Left lobe of liver (tissue), 2 donors: ENCODE results near the gene SBNO1. TPM values are rescaled to one million over a fixed set of nuclear protein-coding genes. Genes with fewer than 3 reads are reported as not detected.

Experiments used
- ATAC-seq: fragments of 200-7000 bp; cut with Tn5 transposase; one replicate; pipeline ENCODE4 v1.9.1; 2020; ENCODE audit warnings: mild to moderate bottlenecking, moderate library complexity
- DNase-seq: peaks from one replicate; pipeline ENCODE4 v3.0.0-alpha.2; 2020; ENCODE audit warnings: low spot score
- total RNA-seq: library from RNA; stranded (reverse); gene quantifications from one replicate; pipeline ENCODE4 v1.2.1, GENCODE V29; 2021
- donor health status: DM: no; HTN: no; CAD: no; lungs with moderate emphysema.
- donor health status: DM: no; HTN: yes; CAD: no.

The SBNO1 gene
- total RNA-seq, 1 donor from 2014 or later = 13.8 TPM

- peak; percentile 13 for ATAC-seq
Observed at GRCh38 chr12:123278101-123278627, 86.5 kb downstream of the SBNO1 start.

DNA sequence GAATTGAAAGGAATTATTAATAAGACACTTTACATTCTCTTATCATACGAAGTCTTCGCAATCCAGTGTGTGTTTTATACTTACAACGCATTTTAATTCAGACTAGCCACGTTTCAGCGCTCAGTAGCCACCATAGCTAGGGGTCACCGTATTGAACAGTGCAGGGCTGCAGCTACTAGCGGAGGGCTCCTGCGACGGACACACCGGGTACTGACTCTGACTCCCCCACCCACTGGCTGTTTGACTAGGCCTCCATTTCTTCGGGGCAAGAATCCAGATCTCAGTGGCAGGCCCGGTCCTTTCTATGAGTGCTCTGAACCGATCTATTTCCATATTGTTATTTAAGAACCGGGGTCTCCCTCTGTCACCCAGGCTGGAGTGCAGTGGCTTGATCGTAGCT is 91.5 kb downstream of the SBNO1 start:
- ATAC-seq = no peak
- no peak for DNase-seq

More at GRCh38 chr12:123278101-123278627, 86.5 kb downstream of the SBNO1 start:
- DNase-seq = no peak

DNA sequence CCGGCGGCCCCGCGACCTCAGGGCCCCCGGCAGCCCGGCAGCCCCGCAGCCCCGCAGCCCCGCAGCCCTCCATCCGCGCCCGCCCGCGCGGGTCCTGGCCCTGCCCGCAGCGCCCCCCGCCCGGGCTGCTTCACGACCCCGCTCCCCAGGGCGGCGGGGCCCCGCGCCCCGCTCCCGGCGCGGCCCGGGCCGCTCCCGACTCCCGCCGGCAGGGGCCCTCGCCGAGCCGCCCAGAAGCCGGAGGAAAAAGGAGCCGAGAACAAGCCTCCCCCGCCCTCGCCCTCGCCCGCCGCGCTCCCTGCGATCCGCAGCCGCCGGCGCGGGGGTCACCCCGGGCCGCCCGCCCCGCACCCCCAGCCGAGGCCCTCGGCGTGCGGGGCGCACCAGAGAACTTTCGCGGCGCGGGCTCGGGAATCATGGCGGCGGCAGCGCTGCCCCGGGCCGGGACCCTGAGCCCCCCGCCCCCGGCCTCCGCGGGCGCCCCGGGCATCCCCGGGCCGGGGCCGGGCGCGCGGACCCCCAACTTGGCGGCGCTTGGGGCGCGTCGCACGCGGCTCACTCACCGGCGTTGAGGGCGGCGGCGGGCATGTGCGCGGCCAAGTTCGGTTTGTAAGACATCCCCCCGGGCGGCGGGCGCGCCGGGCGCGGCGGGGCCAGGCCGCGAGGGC is 93.5 kb downstream of the SBNO1 start:
- peak; percentile 75 for DNase-seq
- peak; percentile 84 for ATAC-seq

- DNase-seq = no peak
- ATAC-seq = no peak
Observed at GRCh38 chr12:123270214-123271000, 94.2 kb downstream of the SBNO1 start.

DNA sequence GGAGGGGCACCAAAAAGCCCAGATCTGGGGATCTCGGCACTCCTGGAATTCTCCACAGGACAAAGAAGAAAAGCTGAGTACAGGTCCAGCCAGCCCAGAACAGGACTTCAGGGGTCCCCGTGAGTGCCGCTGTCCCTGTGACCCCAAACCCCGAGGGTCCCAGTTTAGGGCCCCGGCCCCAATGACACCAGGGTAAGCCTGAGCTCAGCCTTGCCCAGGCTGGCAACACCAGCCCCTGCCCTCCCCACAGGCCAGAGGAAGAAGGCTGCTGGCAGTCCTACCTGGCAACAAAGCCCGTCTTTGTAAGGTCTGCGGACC is 94.8 kb downstream of the SBNO1 start:
- DNase-seq = no peak
- ATAC-seq = peak; percentile 6

DNA sequence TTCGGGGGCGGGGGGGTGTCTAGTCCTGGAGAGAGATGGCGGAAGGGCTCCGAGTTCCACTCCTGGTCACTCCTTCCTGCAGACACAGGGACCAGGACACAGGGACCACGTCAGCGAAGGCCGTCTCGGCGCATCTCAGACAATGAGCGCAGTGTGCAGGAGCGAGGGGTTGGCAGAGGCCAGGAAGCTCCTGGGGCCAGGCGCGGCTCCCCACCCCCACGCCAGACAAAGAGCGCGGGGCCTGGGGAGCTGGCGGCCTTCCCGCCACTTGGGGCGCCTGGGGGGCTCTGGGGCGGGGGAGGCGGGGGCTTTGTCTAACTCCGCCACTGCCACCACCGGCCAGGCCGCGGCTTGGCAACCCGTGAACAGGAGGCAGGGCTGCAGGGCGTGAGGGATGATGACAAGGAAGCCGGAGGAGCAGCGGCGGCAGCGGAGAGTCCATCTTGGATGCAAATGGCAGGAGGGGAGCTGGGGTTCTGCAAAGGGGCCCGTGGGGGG is 95.2 kb downstream of the SBNO1 start:
- DNase-seq = no peak
- peak; percentile 13 for ATAC-seq

GRCh38 chr12:123268850-123269249 is 95.8 kb downstream of the SBNO1 start:
- DNase-seq = no peak

DNA sequence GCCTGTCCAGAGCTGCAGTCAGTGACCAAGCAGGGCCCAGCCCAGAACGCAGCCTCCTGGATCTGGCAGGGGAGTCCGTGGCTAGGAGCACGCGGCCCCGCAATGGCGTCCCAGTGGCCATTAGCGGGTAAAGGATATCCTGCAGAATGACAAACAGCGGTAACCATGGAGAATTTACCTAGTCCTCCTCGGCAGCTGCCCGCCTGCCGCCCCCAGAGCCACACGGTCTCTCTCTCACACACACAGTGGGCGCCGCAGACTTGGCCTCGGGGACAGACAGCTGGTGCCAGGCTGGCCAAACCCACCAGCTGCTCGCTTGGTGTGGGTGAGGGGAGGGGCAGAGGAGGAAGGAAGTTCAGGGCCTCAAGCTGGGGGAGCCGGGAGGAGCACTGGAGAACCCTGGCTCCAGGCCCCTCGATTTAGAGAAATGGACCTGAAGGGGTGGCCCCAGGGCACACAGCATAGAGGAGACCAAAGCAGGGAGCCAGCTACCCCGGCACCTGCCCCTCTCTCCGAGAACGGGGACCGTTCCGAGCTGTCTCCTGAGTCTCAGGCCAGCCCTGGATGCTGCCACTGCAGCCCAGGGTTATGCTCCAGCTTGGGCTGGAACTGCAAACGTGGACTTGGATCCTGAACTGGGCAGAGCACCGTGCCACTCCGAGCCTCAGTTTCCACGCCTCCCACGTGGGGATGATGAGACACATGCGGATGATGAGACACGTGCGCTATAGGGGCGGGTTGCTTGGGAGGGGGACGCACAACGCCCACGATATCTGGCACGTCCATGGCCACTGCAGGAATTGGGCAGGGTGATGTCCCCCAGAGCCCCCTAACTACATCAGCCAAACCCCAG is 96.4 kb downstream of the SBNO1 start:
- ATAC-seq = no peak
- DNase-seq = no peak

More at GRCh38 chr12:123268850-123269249, 95.8 kb downstream of the SBNO1 start:
- no peak for ATAC-seq

GRCh38 chr12:123267335-123267920 is 97.2 kb downstream of the SBNO1 start:
- DNase-seq (no peak), ATAC-seq (no peak)

GRCh38 chr12:123266679-123267277 is 97.9 kb downstream of the SBNO1 start:
- DNase-seq (no peak), ATAC-seq (no peak)

DNA sequence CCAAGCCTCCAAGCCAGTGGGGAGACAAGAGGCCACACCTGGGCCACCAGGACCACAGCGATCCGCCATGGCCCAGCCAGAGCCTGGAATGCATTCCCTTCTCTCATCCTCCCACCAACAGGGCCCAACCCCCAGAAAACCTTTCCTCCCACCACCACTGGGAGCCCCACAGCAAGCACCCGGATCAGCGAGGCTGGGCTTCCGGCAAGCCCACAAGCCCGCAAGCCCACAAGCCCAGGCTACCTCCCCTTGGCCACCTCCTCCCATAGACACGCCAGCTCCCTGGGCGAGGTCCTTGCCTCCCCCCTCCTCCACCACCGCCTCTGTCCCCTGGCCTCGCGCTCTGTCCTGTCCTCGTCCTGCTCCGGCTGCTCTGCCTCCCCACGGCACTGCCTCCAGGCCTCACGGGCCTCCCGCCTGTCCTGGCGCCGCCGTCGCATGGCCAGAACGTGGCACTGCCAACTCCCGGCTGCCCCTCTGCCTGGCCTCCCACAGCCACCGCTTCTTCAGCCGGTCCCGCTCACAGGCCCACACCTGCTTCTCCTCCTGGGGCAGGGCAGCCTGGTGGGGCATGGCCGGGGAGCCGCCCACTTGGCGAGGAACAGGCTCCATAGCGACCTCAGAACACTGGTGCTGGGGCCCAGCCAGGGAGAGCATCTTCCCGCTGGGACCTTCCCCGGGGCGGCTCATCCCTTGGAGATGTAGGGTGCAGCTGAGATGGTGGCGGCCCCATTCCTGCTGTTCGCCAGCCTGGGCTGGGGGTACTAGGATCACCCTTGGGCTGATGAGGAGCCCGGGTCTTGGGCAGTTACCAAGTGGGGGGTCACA is 98.6 kb downstream of the SBNO1 start:
- no peak for DNase-seq
- ATAC-seq = no peak

DNA sequence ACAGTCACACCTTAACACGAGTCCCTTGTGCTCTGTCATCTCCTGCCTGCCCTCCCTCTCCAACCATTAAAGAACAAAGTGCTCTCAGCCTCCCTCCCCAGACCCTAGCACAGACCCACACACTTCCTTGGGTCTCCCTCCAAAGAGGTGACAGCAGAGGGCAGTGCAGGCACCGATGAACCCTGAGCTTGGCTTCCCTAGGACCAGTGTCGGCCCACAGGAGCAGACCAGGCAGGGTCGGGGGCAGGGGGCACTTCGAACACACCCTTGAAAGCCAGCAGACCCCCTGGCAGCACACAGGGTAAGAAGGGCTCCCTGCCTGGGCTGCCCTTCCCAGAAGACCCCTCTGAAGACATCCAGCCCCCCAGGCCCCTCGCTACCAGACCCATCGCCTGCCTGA is 100.0 kb downstream of the SBNO1 start:
- DNase-seq = no peak
- ATAC-seq = peak; percentile 43

GRCh38 chr12:123263196-123263817 is 101.3 kb downstream of the SBNO1 start:
- no peak for DNase-seq
- no peak for ATAC-seq

DNA sequence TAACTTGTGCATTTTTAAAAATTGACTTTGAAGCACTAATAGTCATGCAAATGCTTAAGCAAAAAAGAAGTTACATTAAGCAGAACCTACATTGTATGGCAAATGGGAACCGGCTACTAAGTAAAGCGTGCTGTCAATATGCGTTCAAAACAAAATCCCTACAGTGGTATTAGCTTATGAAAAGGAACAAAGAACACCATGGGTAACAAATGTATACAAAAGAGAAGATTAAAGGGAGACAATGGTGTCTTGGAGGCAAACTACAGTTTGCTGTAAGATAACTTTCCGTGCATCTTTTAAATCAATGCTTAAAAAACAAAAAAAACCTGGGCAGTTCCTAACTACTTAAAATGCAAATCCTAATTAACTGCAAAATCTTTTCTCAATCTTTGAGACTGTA is 103.5 kb downstream of the SBNO1 start:
- DNase-seq (no peak), ATAC-seq (no peak)

DNA sequence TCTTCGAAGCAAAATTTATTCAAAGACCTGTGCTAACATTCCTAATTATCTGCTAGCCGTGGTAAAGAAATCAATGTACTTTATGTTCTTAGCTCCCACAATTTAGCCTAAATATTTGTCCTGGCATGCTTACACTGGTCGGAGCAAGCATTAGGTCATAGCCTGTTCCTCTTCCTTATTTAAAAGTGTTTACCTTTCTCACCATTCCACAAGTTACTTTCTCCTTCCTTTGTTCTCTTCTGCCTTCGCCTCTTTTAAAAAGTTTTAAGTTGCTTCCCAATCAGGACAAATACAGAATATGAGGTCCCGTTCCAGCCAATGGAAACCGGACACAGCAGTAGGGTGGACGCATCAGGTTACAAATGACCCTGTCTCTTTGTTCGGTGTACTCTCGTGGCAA is 104.6 kb downstream of the SBNO1 start:
- DNase-seq = no peak

GRCh38 chr12:123258593-123258992 is 106.1 kb downstream of the SBNO1 start:
- DNase-seq (no peak), ATAC-seq (no peak)

More for the DNA sequence above, 104.6 kb downstream of the SBNO1 start:
- no peak for ATAC-seq

- ATAC-seq = no peak
- no peak for DNase-seq
Observed at GRCh38 chr12:123254853-123255446, 109.7 kb downstream of the SBNO1 start.

DNA sequence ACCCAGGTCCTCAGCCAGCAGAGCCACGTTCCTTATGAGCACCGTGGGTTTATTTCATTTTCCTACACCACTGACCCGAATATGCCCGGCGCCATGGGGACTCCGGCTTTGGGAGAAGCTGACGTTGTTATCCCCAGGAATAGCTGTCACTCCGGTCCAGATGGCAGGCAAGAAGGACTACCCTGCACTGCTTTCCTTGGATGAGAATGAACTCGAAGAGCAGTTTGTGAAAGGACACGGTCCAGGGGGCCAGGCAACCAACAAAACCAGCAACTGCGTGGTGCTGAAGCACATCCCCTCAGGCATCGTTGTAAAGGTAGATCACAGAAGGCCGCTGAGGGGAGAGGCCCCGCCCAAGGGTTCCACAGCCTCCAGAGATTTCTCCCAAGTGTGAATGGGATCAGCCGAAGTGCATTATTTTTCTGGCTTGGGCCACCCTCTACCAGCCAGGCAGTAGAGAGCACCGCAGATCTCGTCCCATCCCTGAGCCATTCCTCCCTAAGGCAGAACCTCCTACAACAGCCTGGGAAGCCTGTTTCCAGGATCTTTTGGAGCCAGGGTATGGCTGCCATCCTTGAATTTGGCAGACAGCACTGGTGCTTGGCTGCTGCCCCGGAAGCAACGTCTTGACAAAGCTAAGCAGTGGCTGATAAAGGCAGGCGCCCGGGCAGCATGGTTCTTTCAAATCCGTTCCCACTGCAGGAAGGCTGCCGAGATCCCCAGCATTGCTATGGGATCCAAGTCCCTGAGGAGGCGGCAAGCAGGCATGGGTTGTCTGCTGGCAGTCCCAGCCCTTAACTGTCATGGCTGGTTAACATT is 110.8 kb downstream of the SBNO1 start:
- no peak for DNase-seq
- no peak for ATAC-seq
